ENCODE measurements around the gene OR52K1. TPM values are rescaled to one million over a fixed set of nuclear protein-coding genes. Genes with fewer than 3 reads are reported as not detected.

Gene OR52K1
- total and polyA plus RNA-seq, 7 donors = 0.14 TPM; not detected in 6

DNA sequence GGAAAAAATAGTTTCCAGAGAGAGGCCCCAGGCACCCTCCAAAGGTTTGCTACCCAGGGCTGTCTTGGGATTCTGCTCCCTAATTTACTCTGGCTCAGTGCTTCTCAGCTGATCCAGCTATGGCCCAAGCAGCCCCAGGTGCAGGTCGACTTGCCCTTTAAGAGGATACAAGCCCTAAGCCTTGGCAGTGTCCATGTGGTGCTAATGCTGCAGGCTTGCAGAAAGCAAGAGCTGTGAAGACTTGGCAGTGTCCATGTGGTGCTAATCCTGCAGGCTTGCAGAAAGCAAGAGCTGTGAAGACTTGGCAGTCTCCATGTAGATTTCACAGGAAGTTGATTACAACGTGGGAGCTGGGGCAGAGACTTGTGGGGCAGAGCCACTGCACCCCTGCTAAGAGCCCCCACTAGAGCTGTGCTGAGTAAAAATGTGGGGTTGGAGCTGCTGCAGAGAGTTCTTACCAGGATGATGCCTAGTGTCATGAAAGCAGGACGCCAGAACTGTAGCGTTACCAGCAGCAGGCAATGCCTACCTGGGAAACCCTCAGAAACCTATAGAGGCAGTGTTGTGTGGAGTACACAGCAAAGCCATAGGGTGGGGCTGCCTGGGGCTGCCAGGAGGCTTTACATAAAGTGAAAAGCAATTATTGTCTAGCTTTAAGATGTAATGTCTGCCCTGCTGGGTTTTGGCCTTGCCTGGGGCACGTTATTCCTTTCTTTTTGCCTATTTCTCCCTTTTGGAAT lies 16.1 kb upstream of the OR52K1 start:
- H3K4me3 ChIP-seq = no peak overlapping the region
- no peaks in the 10 kb centered on the region for H3K36me3 ChIP-seq
- DNase-seq = no peak
- no peaks in the 10 kb centered on the region for H3K4me1 ChIP-seq
- no peaks in the 10 kb centered on the region for H3K27me3 ChIP-seq
- intact Hi-C loops (cut with DNase I) = no loop called here
- WGBS, 2 donors = 21 to 45% methylated on average over 5 of the region's 5 CpGs
- TF ChIP-seq, protein P1, sequence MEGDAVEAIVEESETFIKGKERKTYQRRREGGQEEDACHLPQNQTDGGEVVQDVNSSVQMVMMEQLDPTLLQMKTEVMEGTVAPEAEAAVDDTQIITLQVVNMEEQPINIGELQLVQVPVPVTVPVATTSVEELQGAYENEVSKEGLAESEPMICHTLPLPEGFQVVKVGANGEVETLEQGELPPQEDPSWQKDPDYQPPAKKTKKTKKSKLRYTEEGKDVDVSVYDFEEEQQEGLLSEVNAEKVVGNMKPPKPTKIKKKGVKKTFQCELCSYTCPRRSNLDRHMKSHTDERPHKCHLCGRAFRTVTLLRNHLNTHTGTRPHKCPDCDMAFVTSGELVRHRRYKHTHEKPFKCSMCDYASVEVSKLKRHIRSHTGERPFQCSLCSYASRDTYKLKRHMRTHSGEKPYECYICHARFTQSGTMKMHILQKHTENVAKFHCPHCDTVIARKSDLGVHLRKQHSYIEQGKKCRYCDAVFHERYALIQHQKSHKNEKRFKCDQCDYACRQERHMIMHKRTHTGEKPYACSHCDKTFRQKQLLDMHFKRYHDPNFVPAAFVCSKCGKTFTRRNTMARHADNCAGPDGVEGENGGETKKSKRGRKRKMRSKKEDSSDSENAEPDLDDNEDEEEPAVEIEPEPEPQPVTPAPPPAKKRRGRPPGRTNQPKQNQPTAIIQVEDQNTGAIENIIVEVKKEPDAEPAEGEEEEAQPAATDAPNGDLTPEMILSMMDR (IDR thresholded peaks at IDR 0.05) = no peak
- no peak for TF ChIP-seq POLR2AphosphoS5 (IDR thresholded peaks at IDR 0.05)
- no peak for TF ChIP-seq POLR2A (IDR thresholded peaks at IDR 0.05)
- no peak for TF ChIP-seq EP300 (IDR thresholded peaks at IDR 0.05)
- H3K9me3 ChIP-seq = peaks cover 0 to 7% (median 3%) of the 10 kb centered on the region in 4 donors
- H3K27ac ChIP-seq = no peak overlapping the region

DNA sequence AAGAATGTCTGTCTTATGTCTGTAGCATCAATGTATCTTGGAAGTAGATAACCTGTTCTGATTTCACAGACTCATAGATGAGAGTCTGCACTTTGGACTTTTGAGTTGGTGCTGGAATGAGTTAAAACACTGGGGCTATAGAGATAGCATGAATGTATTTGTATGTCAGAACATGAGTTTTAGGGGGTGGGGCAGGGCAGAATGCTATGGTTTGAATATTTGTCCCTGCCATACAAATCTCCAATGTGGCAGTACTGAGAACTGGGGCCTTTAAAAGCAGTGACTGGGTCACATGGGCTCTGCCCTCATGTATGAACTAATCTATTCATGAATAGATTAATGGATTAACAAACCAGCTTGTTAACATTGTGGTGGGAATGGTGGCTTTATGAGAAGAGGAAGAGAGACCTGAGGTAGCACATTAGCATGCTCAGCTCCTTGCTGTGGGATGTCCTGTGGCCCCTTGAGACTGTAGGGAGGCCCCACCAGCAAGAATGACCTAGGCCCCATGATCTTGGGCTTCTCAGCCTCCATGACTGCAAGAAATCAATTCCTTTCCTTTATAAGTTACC lies 15.5 kb upstream of the OR52K1 start:
- Histone ChIP-seq H3K36me3 (no peaks in the 10 kb centered on the region), H3K4me1 (no peaks in the 10 kb centered on the region), H3K27ac (no peak overlapping the region), H3K9me3 (peaks cover 0 to 7% (median 3%) of the 10 kb centered on the region in 4 donors), H3K4me3 (no peak overlapping the region), H3K27me3 (no peaks in the 10 kb centered on the region)
- DNase-seq = no peak
- intact Hi-C loops (cut with DNase I) = no loop called here
- TF ChIP-seq POLR2AphosphoS5 (IDR thresholded peaks at IDR 0.05) = no peak
- no peak for TF ChIP-seq POLR2A (IDR thresholded peaks at IDR 0.05)
- TF ChIP-seq, protein P1 (IDR thresholded peaks at IDR 0.05) = no peak
- TF ChIP-seq EP300 (IDR thresholded peaks at IDR 0.05) = no peak

DNA sequence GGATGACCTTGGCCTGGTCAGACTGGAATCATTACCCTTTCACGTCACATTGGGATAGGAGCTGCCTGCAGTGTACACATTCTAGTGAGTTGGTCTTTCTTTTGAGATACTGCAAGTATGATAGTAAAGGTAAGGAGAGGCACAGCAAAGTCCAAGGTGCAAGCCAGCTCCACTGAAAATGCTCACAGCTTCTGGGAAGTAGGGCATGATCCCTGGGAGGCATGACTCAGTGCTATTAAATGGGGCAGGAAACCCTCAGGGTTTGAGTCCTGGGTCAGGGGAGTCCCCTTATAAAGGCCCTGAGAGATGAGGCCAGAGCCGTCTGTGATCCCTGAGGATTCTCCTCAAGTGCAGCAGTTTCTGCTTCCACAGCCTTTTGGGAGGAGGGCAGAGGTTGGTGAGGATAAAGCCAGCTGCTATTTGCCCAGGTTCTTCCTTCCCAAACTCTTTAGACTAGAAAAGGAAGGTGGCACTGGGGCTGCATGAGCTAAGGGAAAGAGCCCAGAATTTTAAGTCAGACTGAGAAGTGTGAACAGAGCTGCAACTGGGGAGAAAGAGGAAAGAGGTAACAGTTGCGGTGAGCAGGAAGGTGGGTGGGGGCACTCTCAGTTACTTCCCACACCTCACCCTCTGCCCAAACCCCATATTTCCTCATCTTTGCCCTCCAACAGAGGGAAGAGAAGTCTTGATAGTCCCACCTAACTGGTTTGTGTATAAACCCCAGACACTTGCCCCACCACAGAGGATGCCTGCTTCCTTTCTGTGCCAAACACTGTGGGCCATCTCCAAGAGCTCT lies 14.4 kb upstream of the OR52K1 start:
- 58 to 73% methylated on average over 3 of the region's 3 CpGs for WGBS, 2 donors
- DNase-seq = no peak
- TF ChIP-seq EP300 (IDR thresholded peaks at IDR 0.05) = no peak
- TF ChIP-seq POLR2A (IDR thresholded peaks at IDR 0.05) = no peak
- no peak for TF ChIP-seq POLR2AphosphoS5 (IDR thresholded peaks at IDR 0.05)
- TF ChIP-seq, protein P1 (IDR thresholded peaks at IDR 0.05) = no peak
- Histone ChIP-seq H3K27ac (no peak overlapping the region), H3K4me1 (no peaks in the 10 kb centered on the region), H3K4me3 (no peak overlapping the region), H3K36me3 (no peaks in the 10 kb centered on the region), H3K9me3 (peaks cover 0 to 7% (median 3%) of the 10 kb centered on the region in 4 donors), H3K27me3 (no peaks in the 10 kb centered on the region)
- intact Hi-C loops (cut with DNase I) = no loop called here

DNA sequence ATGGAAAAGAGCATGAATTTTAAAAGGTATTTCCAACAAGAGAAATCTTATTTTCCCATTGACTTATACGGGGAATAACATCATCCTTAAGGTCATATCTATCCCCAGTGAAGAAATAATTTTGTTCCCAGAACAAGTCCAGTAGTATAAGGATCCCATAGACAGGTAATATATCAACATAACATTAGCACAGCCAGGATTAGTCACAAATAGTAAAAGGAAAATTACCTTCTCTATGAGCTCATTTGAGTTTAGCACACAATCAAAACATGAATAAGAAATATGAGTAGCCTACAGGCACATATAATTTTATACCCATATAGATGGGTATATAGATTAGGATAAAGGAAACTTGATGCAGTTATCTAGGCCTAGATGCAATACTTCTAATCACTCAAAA lies 2.8 kb upstream of the OR52K1 start:
- no peak for DNase-seq
- no peak overlapping the region for H3K4me3 ChIP-seq
- no peaks in the 10 kb centered on the region for H3K9me3 ChIP-seq
- no peaks in the 10 kb centered on the region for H3K36me3 ChIP-seq
- H3K27me3 ChIP-seq = no peaks in the 10 kb centered on the region
- H3K4me1 ChIP-seq = no peaks in the 10 kb centered on the region
- H3K27ac ChIP-seq = no peak overlapping the region
- intact Hi-C loops (cut with DNase I) = no loop called here
- no peak for TF ChIP-seq POLR2AphosphoS5 (IDR thresholded peaks at IDR 0.05)
- no peak for TF ChIP-seq EP300 (IDR thresholded peaks at IDR 0.05)
- TF ChIP-seq POLR2A (IDR thresholded peaks at IDR 0.05) = no peak
- TF ChIP-seq, protein P1 (IDR thresholded peaks at IDR 0.05) = no peak
- WGBS, 2 donors = 76 to 88% methylated on average over 1 of the region's 1 CpG
